SK-N-SH (cell line): ENCODE measurements around the gene CYP2C19. TPM values are rescaled to one million over a fixed set of nuclear protein-coding genes. Genes with fewer than 3 reads are reported as not detected.

Experiments used
- CTCF ChIA-PET: fragments of 300-600, 350-600 bp; formaldehyde crosslinking; extraction: SDS; loops from one replicate; lab custom pipeline; 2021; lab: Yijun Ruan, JAX
- POLR2A ChIA-PET: fragments of 350-600 bp; sonication (Branson Sonifier 250); formaldehyde crosslinking; extraction: SDS; loops from one replicate; lab custom pipeline; 2020; ENCODE audit warnings: antibody characterized with exemption, inconsistent platforms; lab: Yijun Ruan, JAX
- DNase-seq: peaks from one replicate; pipeline ENCODE4 v3.0.0; 2012
- H2AFZ ChIP-seq: fragments of 200-600 bp; sonication (generic); 2 replicates; pipeline ENCODE4 v1.8.1; 2016; ENCODE audit warnings: antibody characterized with exemption, mild to moderate bottlenecking, low read depth
- H3F3A ChIP-seq: fragments of 200-600 bp; sonication (generic); replicated peaks from 2 replicates; pipeline ENCODE3; 2016; ENCODE audit warnings: antibody characterized with exemption, mild to moderate bottlenecking; ENCODE audit not compliant: insufficient read depth
- H3K27ac ChIP-seq, 2 experiments: fragments of 200-500 bp in 1 of 2; fragments of 200-600 bp in 1 of 2; sonication (Bioruptor generic) in 1 of 2; sonication (generic), shearing (Covaris generic) in 1 of 2; 2 replicates each; pipeline versions ENCODE4 v1.5.1 to v1.6.1; 2014 to 2016; ENCODE audit warnings: low read depth in 2 of 2, inconsistent platforms in 1 of 2, low read length in 1 of 2, mild to moderate bottlenecking in 1 of 2, mixed read lengths in 1 of 2
- H3K27me3 ChIP-seq: fragments of 200-600 bp; sonication (generic), shearing (Covaris generic); 2 replicates; pipeline ENCODE4 v1.6.1; 2016; ENCODE audit warnings: mixed run types; ENCODE audit not compliant: insufficient read depth
- H3K36me3 ChIP-seq, 2 experiments: fragments of 200-500 bp in 1 of 2; fragments of 200-600 bp in 1 of 2; sonication (Bioruptor generic) in 1 of 2; sonication (generic) in 1 of 2; replicated peaks in 1 of 2; 2 replicates each; pipeline versions ENCODE3 to v1.5.1; 2014 to 2016; ENCODE audit warnings: low read length in 1 of 2, mild to moderate bottlenecking in 1 of 2; ENCODE audit not compliant: insufficient read depth in 2 of 2, control insufficient read depth in 1 of 2
- H3K4me1 ChIP-seq, 2 experiments: fragments of 200-500 bp in 1 of 2; fragments of 200-600 bp in 1 of 2; sonication (Bioruptor generic) in 1 of 2; sonication (generic), shearing (Covaris generic) in 1 of 2; 2 replicates each; pipeline versions ENCODE4 v1.5.1 to v1.6.1; 2014 to 2016; ENCODE audit warnings: low read depth in 1 of 2, low read length in 1 of 2, mixed run types in 1 of 2; ENCODE audit not compliant: insufficient read depth in 2 of 2, control insufficient read depth in 1 of 2
- H3K4me2 ChIP-seq: fragments of 200-600 bp; sonication (generic), shearing (Covaris generic); 2 replicates; pipeline ENCODE4 v1.6.1; 2017; ENCODE audit warnings: mixed run types
- H3K4me3 ChIP-seq, 2 experiments: fragments of 200-500 bp in 1 of 2; fragments of 200-600 bp in 1 of 2; sonication (Bioruptor generic) in 1 of 2; sonication (generic), shearing (Covaris generic) in 1 of 2; 2 replicates each; pipeline versions ENCODE4 v1.5.1 to v1.8.1; 2014 to 2016; ENCODE audit warnings: low read depth in 2 of 2, inconsistent platforms in 1 of 2, low read length in 1 of 2, mild to moderate bottlenecking in 1 of 2, mixed read lengths in 1 of 2, moderate library complexity in 1 of 2
- H3K79me2 ChIP-seq: fragments of 200-600 bp; sonication (generic); 2 replicates; pipeline ENCODE4 v1.8.1; 2017; ENCODE audit warnings: mild to moderate bottlenecking; ENCODE audit not compliant: insufficient read depth
- H3K9ac ChIP-seq: fragments of 200-600 bp; sonication (generic); 2 replicates; pipeline ENCODE4 v1.6.1; 2017; ENCODE audit warnings: mixed run types
- H3K9me2 ChIP-seq: fragments of 200-600 bp; sonication (generic); 2 replicates; pipeline ENCODE4 v1.6.1; 2017; ENCODE audit warnings: mixed run types
- H3K9me3 ChIP-seq: fragments of 200-600 bp; sonication (generic); 2 replicates; pipeline ENCODE4 v1.6.1; 2017; ENCODE audit warnings: mixed run types, mild to moderate bottlenecking, moderate library complexity
- H4K20me1 ChIP-seq: fragments of 200-600 bp; sonication (generic); 2 replicates; pipeline ENCODE4 v1.6.1; 2017; ENCODE audit warnings: mild to moderate bottlenecking, mixed run types; ENCODE audit not compliant: insufficient read depth
- CHD2 ChIP-seq: fragments of 150-350 bp; IDR thresholded peaks from 2 replicates; pipeline ENCODE4 v1.6.1; 2018; ENCODE audit warnings: low read length; ENCODE audit not compliant: partially characterized antibody
- ELF1 ChIP-seq: IDR thresholded peaks from 2 replicates; pipeline ENCODE4 v1.4.0; 2012
- GABPA ChIP-seq: IDR thresholded peaks from 2 replicates; pipeline ENCODE4 v1.4.0; 2012; ENCODE audit warnings: low read depth, mild to moderate bottlenecking
- JUND ChIP-seq: IDR thresholded peaks from 2 replicates; pipeline ENCODE4 v1.4.0; 2012
- MEF2A ChIP-seq: IDR thresholded peaks from 2 replicates; pipeline ENCODE4 v1.4.0; 2012; ENCODE audit warnings: low read depth, borderline replicate concordance
- MXI1 ChIP-seq: IDR thresholded peaks from 2 replicates; pipeline ENCODE4 v1.6.1; 2012; ENCODE audit warnings: mild to moderate bottlenecking, low read depth, low read length, improper control_type of control experiment
- NFIC ChIP-seq: IDR thresholded peaks from 2 replicates; pipeline ENCODE4 v1.4.0; 2012; ENCODE audit warnings: borderline replicate concordance
- TAF1 ChIP-seq: IDR thresholded peaks from 2 replicates; pipeline ENCODE4 v1.6.1; 2012; ENCODE audit warnings: low read depth, mild to moderate bottlenecking, low read length, moderate library complexity, borderline replicate concordance
- YY1 ChIP-seq: IDR thresholded peaks from 2 replicates; pipeline ENCODE4 v1.4.0; 2012; ENCODE audit warnings: low read depth, mild to moderate bottlenecking
- WGBS: methylation state at CpG from one replicate; pipeline ENCODE4 v1.1.6; 2017; ENCODE audit warnings: low lambda C conversion rate; 5-methylcytosine and 5-hydroxymethylcytosine counted together
- polyA plus RNA-seq, 3 experiments: library from polyadenylated mRNA; depleted of rRNA; stranded (reverse); fragments of >200 nt; gene quantifications; 2 replicates each; pipeline ENCODE4 v1.2.3, GENCODE V29; 2012
- TF ChIP-seq, protein P1 (sequence below): fragments of 150-350 bp; IDR thresholded peaks from 2 replicates; pipeline ENCODE4 v1.6.1; 2017; ENCODE audit warnings: antibody characterized with exemption, low read length, low read depth, borderline replicate concordance
- TF ChIP-seq, protein P2 (sequence below): IDR thresholded peaks from 2 replicates; pipeline ENCODE4 v1.4.0; 2012; ENCODE audit warnings: low read depth

The CYP2C19 gene
- polyA plus RNA-seq, 1 of the 3 experiments (the other 2 are of a cell fraction), result not detected

DNA sequence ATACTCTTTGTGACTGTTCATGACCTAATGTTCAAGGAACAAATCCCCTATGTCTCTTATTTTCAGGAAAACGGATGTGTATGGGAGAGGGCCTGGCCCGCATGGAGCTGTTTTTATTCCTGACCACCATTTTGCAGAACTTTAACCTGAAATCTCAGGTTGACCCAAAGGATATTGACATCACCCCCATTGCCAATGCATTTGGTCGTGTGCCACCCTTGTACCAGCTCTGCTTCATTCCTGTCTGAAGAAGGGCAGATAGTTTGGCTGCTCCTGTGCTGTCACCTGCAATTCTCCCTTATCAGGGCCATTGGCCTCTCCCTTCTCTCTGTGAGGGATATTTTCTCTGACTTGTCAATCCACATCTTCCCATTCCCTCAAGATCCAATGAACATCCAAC lies 27.3 kb upstream of the CYP2C19 start:
- no peak for TF ChIP-seq TAF1
- no peak for TF ChIP-seq NFIC
- TF ChIP-seq YY1, result no peak
- no peak for TF ChIP-seq ELF1
- TF ChIP-seq GABPA, result no peak
- TF ChIP-seq JUND, result no peak
- Histone ChIP-seq H2AFZ (no peak overlapping the region), H3K27ac (no peak overlapping the region), H3K9ac (no peak overlapping the region), H3F3A (no peaks in the 10 kb centered on the region), H3K9me3 (no peaks in the 10 kb centered on the region), H3K4me2 (no peak overlapping the region), H4K20me1 (no peaks in the 10 kb centered on the region), H3K79me2 (no peaks in the 10 kb centered on the region), H3K4me3 (no peak overlapping the region), H3K9me2 (no peaks in the 10 kb centered on the region), H3K27me3 (no peaks in the 10 kb centered on the region), H3K36me3 (no peaks in the 10 kb centered on the region), H3K4me1 (no peaks in the 10 kb centered on the region)
- ChIA-PET CTCF (interaction anchor here (1.4 kb wide), 1 partner anchor 229 kb away, joined by 3 read pairs; no protein-coding TSS in a partner anchor), POLR2A (no interaction called here)
- no peak for DNase-seq
- WGBS, result 23% methylated on average over 3 of the region's 3 CpGs

DNA sequence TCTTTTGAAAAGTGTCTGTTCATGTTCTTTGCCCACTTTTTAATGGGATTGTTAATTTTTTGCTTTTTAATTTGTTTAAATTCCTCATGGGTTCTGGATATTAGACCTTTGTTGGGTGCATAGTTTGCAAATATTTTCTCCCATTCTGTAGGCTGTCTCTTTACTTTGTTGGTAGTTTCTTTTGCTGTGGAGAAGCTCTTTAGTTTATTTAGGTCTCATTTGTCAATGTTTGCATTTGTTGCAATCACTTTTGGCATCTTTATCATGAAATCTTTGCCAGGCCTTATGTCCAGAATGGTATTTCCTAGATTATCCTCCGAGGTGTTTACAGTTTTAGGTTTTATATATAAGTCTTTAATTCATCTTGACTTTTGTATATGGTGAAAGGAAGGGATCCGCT lies 23.9 kb upstream of the CYP2C19 start:
- Histone ChIP-seq H3K27ac (no peak overlapping the region), H2AFZ (no peak overlapping the region), H4K20me1 (no peaks in the 10 kb centered on the region), H3K79me2 (no peaks in the 10 kb centered on the region), H3F3A (no peaks in the 10 kb centered on the region), H3K36me3 (no peaks in the 10 kb centered on the region), H3K9me3 (no peaks in the 10 kb centered on the region), H3K9me2 (no peaks in the 10 kb centered on the region), H3K27me3 (no peaks in the 10 kb centered on the region), H3K4me3 (no peak overlapping the region), H3K9ac (no peak overlapping the region), H3K4me1 (no peaks in the 10 kb centered on the region), H3K4me2 (no peak overlapping the region)
- POLR2A ChIA-PET, result no interaction called here
- WGBS, result 18% methylated on average over 2 of the region's 2 CpGs
- TF ChIP-seq, protein P1, sequence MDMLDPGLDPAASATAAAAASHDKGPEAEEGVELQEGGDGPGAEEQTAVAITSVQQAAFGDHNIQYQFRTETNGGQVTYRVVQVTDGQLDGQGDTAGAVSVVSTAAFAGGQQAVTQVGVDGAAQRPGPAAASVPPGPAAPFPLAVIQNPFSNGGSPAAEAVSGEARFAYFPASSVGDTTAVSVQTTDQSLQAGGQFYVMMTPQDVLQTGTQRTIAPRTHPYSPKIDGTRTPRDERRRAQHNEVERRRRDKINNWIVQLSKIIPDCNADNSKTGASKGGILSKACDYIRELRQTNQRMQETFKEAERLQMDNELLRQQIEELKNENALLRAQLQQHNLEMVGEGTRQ, result no peak
- TF ChIP-seq CHD2 (no peak), MXI1 (no peak)
- TF ChIP-seq, protein P2, sequence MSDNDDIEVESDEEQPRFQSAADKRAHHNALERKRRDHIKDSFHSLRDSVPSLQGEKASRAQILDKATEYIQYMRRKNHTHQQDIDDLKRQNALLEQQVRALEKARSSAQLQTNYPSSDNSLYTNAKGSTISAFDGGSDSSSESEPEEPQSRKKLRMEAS, result no peak
- no peak for DNase-seq
- CTCF ChIA-PET, result no interaction called here

DNA sequence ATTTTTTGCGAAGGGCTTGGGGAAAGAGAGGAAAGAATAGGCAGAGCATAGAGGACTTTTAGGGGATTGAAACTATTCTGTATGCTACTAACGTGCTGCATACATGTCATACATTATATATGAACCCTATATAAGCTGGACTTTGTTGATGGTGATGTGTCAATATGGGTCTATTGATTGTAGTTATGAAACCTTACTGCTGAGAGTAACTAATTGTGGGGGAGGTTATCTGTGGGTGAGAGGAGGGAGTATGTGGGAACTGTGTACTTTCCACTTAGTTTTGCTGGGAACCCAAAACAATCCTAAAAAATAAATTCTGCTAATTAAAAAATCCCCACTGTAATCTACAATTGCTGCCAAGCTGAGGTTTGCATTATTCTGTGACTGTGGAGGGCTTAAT lies 15.3 kb upstream of the CYP2C19 start:
- no peak overlapping the region for H3K27ac ChIP-seq
- 13% methylated on average over 2 of the region's 2 CpGs for WGBS
- H3K4me3 ChIP-seq, result no peak overlapping the region
- H3K79me2 ChIP-seq, result no peaks in the 10 kb centered on the region
- POLR2A ChIA-PET, result no interaction called here
- CTCF ChIA-PET, result no interaction called here
- H3K9me3 ChIP-seq, result no peaks in the 10 kb centered on the region
- no peaks in the 10 kb centered on the region for H4K20me1 ChIP-seq
- no peak for DNase-seq
- H3K4me1 ChIP-seq, result no peaks in the 10 kb centered on the region
- H3K9me2 ChIP-seq, result no peaks in the 10 kb centered on the region
- H3K9ac ChIP-seq, result no peak overlapping the region
- H3F3A ChIP-seq, result no peaks in the 10 kb centered on the region
- no peaks in the 10 kb centered on the region for H3K27me3 ChIP-seq
- H2AFZ ChIP-seq, result no peak overlapping the region
- no peak overlapping the region for H3K4me2 ChIP-seq
- H3K36me3 ChIP-seq, result no peaks in the 10 kb centered on the region
- no peak for TF ChIP-seq MEF2A
